ENCODE data around the gene NFATC2. TPM values are rescaled to one million over a fixed set of nuclear protein-coding genes. Genes with fewer than 3 reads are reported as not detected.

The NFATC2 gene
- total RNA-seq, 1 donor from 2014 or later: 0.89 TPM

DNA sequence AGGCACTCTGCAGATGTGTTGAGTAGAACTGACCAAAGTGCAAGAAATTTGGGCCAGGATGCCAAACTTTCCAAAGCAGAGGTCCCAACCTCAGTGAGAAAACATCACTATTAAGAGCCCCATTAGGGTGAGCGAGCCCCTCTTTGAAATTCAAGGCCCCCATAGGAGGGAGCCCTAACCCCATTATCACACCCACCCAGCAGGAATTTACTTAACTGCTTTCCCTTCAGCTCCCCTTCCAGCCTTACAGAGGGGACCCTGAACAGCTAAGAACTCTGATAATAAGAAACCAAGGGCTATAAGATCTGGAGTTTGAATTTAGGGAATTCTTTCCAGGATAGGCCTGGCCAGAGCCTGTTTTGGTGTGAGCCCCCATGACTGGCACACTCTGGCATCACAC lies 130.6 kb downstream of the NFATC2 start:
- DNase-seq (ENCODE audit: extremely low spot score, unreplicated experiment): no peak
- H3K36me3 Mint-ChIP-seq (ENCODE audit: unreplicated experiment): no peaks in the 10 kb centered on the region
- H3K9me3 Mint-ChIP-seq (ENCODE audit: unreplicated experiment): no peaks in the 10 kb centered on the region
- no peak overlapping the region for H3K4me3 Mint-ChIP-seq (ENCODE audit: unreplicated experiment)
- H3K27me3 Mint-ChIP-seq (ENCODE audit: unreplicated experiment): no peaks in the 10 kb centered on the region
- H3K27ac Mint-ChIP-seq (ENCODE audit: unreplicated experiment): peak overlapping the region; percentile 80
- TF ChIP-seq, protein P1, sequence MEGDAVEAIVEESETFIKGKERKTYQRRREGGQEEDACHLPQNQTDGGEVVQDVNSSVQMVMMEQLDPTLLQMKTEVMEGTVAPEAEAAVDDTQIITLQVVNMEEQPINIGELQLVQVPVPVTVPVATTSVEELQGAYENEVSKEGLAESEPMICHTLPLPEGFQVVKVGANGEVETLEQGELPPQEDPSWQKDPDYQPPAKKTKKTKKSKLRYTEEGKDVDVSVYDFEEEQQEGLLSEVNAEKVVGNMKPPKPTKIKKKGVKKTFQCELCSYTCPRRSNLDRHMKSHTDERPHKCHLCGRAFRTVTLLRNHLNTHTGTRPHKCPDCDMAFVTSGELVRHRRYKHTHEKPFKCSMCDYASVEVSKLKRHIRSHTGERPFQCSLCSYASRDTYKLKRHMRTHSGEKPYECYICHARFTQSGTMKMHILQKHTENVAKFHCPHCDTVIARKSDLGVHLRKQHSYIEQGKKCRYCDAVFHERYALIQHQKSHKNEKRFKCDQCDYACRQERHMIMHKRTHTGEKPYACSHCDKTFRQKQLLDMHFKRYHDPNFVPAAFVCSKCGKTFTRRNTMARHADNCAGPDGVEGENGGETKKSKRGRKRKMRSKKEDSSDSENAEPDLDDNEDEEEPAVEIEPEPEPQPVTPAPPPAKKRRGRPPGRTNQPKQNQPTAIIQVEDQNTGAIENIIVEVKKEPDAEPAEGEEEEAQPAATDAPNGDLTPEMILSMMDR (IDR thresholded peaks at IDR 0.05): peak; percentile 21
- H3K4me1 Mint-ChIP-seq (ENCODE audit: unreplicated experiment): peaks cover 16% of the 10 kb centered on the region

DNA sequence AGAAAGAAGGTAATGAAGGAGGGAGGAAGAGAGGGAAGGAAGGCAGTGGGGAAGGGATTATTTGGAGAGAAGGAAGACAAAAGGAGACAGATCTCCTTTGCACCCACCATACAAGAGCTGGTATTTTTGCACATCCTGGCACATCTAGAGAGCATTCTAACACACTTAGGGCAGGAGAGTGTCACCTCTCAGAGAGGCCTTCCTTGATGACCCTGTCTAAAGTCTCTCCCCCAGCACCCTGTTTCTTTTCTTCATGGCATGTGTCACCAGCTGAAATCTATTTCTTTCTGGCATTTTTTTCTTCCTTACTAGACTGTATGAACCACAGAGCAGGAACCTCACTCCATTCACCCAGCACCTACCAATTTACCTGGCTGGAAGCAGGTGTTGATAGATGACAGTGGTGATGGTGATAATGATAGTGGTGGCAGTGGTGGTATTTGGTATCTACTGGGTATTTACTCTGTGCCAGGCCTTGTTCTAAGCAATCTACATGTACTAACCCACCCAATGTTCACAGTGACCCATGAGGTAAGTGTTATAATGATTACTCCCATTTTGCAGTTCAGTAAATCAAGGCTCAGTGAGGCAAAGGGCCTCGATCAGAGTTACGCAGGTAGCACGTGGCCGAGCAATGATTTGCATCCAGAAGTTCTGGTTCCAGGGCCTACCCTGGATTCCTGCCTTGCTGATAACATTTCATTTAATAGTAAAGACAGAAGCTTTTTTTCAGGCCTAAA lies 131.8 kb downstream of the NFATC2 start:
- TF ChIP-seq, protein P1 (IDR thresholded peaks at IDR 0.05): no peak
- DNase-seq (ENCODE audit: extremely low spot score, unreplicated experiment): no peak

DNA sequence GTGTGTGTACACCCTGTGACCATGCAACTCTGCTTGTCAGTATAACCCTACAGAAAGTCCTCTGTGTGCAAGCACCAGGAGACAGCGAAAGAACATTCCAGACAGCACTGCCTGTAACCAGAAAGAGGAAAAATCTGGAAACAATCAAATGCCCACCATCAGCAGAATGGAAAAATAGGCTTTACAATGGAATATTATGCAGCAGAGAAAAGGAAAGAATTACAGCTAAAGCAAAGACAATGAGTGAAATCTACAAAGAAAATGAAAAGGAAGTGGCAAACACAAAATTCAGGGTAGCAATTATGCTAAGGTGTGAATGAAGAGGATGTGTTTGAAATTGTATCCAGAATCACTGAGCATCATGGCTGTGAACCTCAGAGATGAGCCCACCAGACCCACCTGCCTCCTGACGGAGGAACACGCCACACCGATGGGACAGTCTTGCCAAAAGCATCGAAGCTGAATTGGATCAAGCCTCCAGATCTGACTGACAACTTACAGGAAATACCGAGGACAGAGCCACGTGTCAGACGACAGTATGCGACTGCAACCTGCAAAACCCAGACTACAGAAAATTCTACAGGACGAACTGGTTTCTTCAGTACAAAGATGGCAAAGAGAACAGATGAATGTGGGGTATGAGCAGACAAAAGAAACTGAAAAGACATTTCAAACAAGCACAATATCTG lies 133.2 kb downstream of the NFATC2 start:
- no peak overlapping the region for H3K4me3 Mint-ChIP-seq (ENCODE audit: unreplicated experiment)
- TF ChIP-seq, protein P1 (IDR thresholded peaks at IDR 0.05): no peak
- no peaks in the 10 kb centered on the region for H3K9me3 Mint-ChIP-seq (ENCODE audit: unreplicated experiment)
- peaks cover 22% of the 10 kb centered on the region for H3K4me1 Mint-ChIP-seq (ENCODE audit: unreplicated experiment)
- no peaks in the 10 kb centered on the region for H3K36me3 Mint-ChIP-seq (ENCODE audit: unreplicated experiment)
- no peaks in the 10 kb centered on the region for H3K27me3 Mint-ChIP-seq (ENCODE audit: unreplicated experiment)
- DNase-seq (ENCODE audit: extremely low spot score, unreplicated experiment): no peak
- H3K27ac Mint-ChIP-seq (ENCODE audit: unreplicated experiment): no peak overlapping the region

More for the DNA sequence above, 131.8 kb downstream of the NFATC2 start:
- H3K36me3 Mint-ChIP-seq (ENCODE audit: unreplicated experiment): no peaks in the 10 kb centered on the region
- no peak overlapping the region for H3K27ac Mint-ChIP-seq (ENCODE audit: unreplicated experiment)
- no peaks in the 10 kb centered on the region for H3K27me3 Mint-ChIP-seq (ENCODE audit: unreplicated experiment)
- no peak overlapping the region for H3K4me3 Mint-ChIP-seq (ENCODE audit: unreplicated experiment)
- H3K9me3 Mint-ChIP-seq (ENCODE audit: unreplicated experiment): no peaks in the 10 kb centered on the region
- H3K4me1 Mint-ChIP-seq (ENCODE audit: unreplicated experiment): peaks cover 16% of the 10 kb centered on the region

DNA sequence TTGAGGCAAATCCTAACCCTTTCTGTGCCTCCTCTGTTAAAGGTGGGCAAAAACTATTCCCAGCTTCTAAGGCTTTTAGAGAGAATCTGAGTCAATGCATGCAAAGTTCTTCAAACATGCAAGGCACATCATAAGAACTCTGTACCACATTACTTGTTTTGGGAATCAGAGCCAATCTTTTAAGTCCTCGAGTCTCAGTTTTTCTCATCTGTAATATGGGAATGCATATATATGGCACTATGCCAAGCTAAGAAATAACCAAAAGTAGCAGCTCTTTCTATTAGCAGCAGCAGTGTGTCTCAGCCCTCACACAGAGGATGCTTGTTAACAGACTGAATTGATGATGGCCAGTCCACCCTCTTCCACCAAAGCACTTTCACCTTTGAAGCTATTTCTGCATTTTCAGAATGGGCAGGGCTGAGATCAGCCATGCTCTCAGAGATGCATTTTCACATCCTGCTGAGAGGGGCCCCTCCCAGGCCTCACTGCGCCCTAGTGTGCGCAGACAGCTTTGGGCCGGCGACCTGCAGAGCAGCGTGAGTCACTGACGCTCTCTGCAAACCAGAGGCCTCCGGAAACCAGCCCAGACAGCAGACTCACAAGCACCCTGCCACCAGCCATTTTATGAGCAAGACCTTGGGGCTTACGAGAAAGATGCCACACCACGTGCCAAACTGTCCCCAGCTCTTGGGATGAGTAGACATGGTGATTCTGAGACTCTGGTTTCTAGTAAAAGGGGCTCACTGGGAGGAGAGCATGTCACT lies 138.0 kb downstream of the NFATC2 start:
- no peak for DNase-seq (ENCODE audit: extremely low spot score, unreplicated experiment)
- H3K27me3 Mint-ChIP-seq (ENCODE audit: unreplicated experiment): no peaks in the 10 kb centered on the region
- no peaks in the 10 kb centered on the region for H3K9me3 Mint-ChIP-seq (ENCODE audit: unreplicated experiment)
- TF ChIP-seq, protein P1 (IDR thresholded peaks at IDR 0.05): no peak
- H3K4me1 Mint-ChIP-seq (ENCODE audit: unreplicated experiment): peaks cover 6% of the 10 kb centered on the region
- no peak overlapping the region for H3K4me3 Mint-ChIP-seq (ENCODE audit: unreplicated experiment)
- H3K27ac Mint-ChIP-seq (ENCODE audit: unreplicated experiment): peak overlapping the region; percentile 41
- no peaks in the 10 kb centered on the region for H3K36me3 Mint-ChIP-seq (ENCODE audit: unreplicated experiment)

Data from osteocyte (in vitro differentiated cells).